ENCODE data around the gene CYP26A1.

GRCh38 chr10:93073539-93074146, at the start of gene CYP26A1:
- TF ChIP-seq POLR2AphosphoS5 (IDR thresholded peaks at IDR 0.05; ENCODE audit: low read depth, low read length) (no peak), POLR2A (IDR thresholded peaks at IDR 0.05; ENCODE audit: low read depth, low read length) (no peak)
